Fibroblast of skin of back (primary cell): ENCODE results near the gene ABHD16A. TPM values are rescaled to one million over a fixed set of nuclear protein-coding genes. Genes with fewer than 3 reads are reported as not detected.

Experiments used
- DNase-seq: peaks from one replicate; pipeline ENCODE4 v3.0.0-alpha.2; 2013
- polyA plus RNA-seq, 2 experiments: library from polyadenylated mRNA; unstranded; fragments of 120-200 nt; gene quantifications; one replicate each; pipeline ENCODE4 v1.2.1, GENCODE V29; 2013; ENCODE audit not compliant: insufficient read length in 2 of 2

The ABHD16A gene
- polyA plus RNA-seq (2013, experiment 1 of 2; ENCODE audit: insufficient read length): 29.2 TPM
- 18.7 TPM for polyA plus RNA-seq (2013, experiment 2 of 2; ENCODE audit: insufficient read length)

DNA sequence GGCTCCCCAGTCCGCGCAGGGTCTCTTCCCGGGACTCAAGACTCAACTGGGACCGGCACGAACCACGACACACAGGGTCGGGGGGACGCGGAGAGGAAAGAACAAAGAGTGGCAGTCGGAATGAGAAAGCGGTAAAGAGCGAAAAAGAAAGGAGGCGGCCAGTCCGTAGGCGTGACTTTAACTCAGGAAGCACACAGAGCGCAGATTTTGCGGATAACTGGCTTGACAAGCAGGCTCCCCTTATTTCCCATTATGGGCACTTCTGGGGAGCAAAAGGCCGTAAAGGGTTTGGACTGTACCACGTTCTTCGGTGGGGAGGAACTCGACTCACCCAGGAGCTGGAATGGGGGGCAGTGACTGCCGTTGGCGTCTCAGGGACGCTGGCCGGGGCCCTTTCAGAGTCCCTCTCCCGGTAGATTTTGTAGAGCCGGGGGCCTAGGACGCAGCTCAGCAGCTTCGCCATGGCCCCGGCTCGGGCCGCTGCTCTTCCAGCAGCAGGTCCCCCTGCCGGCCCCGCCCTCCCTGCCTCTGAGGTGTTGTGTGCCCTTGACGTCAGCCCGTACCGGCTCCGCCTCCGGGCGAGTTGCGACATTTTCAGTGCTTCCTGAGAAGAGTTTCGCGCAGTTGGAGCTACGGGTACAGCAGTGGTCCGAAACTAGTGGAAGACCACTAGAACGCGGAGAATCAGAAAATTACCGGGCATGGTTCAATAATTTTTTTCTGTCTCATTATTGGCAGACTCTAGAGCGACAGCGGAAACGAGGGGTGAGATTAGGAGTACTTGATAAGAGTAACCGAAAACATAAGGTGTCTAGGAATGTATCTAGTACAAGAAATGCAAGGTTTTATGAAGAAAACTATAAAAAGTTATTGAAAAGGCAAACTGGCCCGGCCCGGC is at the start of gene ABHD16A:
TSS of gene ABHD16A (minus strand) at position 506 of the 898 bp plus-strand sequence. CDS start at position 463, 43 bp downstream.
- DNase-seq: peak; percentile 98

- DNase-seq: peak; percentile 84
Observed at GRCh38 chr6:31752739-31753319, 49.7 kb upstream of the ABHD16A start.

DNA sequence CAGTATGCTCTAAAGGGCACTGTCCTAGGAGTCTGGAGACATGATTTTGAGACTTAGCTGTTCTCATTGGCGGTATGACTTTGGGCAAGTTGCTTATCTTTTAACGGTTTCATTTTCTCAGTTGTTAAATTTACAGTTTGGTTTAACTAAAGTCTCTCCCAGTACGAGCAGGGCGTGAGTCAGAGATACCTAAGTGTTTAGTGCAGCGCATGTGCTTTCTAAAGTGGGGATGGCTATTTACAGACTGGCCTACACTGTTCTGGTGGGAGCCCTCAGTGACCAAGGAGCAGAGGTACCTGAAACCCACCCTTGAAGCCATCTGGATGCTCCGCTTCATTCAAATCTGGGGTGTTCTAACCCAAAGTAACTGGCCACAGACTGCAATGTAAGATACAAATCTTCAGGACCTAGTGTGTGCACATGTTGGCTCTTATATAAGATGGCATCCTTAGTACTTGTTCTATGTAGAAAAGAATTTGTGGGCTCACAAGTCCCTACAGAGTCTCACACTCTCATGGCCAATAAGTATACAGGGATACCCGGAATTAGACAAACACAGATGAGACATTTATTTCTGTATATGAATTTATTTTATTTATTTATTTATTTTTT is 47.4 kb upstream of the ABHD16A start:
- no peak for DNase-seq

GRCh38 chr6:31749301-31750036 is 46.3 kb upstream of the ABHD16A start:
- no peak for DNase-seq

GRCh38 chr6:31744422-31744821 is 41.3 kb upstream of the ABHD16A start:
- no peak for DNase-seq

DNA sequence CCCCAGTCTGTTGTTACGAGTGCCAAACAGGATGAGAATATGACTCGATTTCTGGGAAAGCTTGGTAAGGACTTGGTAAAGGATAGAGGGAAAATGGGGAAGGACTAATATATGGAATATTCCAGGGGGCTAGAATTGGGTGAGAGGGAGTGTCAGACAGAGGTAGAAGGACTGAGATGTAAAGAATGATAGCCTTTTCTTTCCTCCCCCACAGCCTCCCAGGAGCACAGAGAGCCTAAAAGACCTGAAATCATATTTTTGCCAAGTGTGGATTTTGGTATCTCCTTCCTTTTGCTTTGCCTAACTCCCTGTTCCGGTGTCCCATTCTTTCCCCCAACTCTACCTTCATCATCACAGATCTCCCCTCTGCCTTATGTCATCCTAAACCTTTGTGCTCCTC is 39.8 kb upstream of the ABHD16A start:
- DNase-seq: no peak

DNA sequence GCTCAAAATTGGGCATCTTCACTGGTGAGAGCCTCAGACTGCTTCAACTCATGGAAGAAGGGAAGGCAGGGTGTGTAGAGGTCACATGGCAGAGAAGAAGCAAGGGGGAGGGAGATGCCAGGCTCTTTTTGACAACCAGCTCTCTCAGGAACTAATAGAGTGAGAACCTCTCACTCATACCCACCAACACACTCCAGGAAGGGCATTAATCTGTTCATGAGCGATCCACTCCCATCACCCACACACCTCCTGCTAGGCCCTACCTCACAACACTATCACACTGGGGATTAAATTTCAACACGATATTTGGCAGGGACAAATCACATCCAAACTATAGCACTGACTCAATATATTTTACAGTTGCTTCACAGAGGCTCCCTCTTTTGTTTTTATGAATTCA is 38.7 kb upstream of the ABHD16A start:
- DNase-seq: no peak

DNA sequence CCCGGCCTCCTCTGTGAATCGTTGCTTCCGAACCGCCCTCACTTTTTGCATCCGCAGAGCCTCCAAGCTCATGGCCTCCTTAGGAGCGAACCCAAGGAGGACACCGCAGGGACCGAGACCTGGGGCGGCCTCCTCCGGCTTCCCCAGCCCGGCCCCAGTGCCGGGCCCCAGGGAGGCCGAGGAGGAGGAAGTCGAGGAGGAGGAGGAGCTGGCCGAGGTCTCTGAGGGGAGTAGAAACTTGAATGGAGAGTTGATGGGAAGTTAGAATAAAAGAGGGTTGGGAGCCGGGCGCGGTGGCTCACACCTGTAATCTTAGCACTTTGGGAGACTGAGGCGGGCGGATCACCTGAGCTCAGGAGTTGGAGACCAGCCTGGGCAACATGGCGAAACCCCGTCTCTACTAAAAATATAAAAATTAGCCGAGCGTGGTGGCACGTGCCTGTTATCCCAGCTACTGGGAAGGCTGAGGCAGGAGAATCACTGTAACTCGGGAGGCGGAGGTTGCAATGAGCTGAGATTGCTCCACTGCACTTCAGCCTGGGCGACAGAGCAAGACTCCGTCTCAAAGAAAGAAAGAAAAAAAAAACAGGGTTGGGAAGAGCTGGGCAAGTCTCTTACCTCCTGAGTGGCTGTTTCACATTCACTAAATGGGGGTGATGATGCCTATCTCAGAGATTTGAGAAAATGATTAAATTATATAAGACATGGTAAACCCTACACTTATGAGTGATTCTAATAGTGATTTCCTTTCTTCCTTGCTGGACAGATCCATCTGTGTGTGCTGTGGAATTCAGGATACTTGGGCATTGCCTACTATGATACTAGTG is 37.5 kb upstream of the ABHD16A start:
- DNase-seq: no peak

DNA sequence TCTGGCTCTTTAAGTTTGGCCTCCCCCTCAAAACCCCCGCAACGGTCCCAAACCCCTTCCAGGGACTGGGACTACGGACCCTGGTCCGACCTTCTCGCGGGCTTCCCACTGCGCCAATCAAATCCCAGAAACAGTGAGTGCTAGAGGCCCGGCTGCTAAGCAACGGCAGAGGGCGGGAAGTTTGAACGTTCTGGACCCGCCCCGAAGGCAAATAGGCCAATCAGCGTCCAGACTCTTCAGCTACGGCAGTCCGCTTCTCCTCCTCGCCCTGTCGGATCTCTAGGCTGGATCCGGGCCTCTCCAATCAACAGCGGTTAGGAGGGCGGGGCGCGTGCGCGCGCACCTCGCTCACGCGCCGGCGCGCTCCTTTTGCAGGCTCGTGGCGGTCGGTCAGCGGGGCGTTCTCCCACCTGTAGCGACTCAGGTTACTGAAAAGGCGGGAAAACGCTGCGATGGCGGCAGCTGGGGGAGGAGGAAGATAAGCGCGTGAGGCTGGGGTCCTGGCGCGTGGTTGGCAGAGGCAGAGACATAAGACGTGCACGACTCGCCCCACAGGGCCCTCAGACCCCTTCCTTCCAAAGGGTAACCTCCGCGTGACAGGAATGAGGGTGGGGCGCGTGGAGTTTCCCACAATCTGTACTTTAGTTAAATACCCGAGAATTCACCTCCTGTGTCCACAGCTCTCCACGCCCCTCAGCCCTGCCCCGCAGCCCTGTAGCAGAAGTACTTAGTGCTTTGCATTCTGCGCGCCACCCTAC is 36.7 kb upstream of the ABHD16A start, which contains the start of gene MSH5:
TSS of gene MSH5 (plus strand) at position 367 of the 758 bp plus-strand sequence. CDS start 462 bp downstream, outside the sequence.
- peak; percentile 99 for DNase-seq

DNA sequence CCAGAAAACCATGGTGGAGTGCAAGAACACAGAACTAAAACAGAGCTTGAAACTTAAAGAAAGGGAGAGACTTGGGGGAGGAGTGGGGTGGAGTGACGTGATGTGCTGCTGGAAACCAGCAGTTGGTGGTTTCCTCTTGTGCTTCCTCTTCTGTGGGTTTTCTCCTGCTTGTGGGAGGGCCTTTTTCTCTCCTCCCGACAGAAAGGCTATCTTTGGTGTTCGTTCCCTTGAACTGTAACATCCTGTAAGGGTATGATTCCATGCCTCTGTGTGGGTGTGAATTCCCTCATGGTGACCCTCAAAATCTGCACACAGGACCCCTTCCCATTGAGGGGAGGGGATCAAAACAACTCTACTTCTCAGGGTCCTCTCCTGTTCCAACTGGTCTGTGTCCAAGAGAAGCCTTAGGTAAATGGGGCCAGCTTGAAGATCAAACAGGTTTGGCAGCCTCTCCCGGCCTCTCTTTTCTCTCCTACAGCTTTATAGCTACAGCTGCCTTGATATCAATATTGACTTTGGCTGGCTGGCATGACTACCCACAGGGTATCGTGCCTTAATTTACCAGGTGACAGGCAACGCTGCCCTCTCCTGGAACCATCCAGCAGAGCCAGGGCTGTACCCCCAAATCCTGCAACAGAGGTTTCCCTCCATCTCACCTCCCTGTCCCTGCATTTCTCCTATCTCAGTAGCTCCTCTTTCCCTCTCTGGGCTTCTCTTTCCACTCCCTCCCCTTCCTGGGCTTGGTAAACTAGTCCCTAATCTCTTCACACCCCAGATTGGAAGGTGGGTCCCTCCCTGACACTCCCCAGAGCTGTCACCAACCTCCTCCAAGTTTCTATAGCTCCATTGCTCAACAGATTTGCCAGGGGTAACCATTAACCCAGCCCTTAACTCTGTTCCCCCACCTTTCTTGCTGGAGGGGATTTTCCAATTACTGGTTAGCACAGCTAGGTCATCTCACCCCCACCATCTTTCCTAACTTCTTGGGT is 35.2 kb upstream of the ABHD16A start:
- peak; percentile 86 for DNase-seq

DNA sequence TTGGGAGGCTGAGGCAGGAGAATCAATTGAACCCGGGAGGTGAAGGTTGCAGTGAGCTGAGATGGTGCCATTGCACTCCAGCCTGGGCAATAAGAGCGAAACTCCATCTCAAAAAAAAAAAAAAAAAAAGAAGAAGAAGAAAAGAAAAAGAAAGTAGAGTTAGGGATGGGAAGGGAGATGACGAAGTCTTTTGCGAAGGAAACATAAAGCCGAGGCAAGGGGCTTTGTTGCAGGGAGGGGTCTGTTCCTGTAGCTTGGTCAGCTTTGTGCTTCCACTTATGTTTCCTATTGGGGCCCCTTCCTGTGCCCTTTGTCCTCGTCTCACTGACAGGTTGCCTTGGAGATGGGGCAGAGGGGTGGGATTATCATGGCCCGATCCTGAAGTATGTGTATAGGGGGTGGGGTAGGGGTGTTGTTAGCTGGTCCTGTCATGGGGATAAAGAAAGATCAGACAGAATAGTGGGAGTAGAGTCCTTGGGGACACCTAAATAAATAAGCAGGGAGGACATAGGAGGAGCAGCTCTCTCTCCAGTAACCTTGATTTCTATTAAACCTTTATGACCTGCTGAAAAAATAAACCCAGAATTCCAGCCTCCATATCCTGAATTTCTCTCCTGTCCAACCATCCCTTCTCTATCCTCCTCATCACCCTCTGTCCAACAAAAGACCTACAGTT is 34.3 kb upstream of the ABHD16A start:
- no peak for DNase-seq

DNA sequence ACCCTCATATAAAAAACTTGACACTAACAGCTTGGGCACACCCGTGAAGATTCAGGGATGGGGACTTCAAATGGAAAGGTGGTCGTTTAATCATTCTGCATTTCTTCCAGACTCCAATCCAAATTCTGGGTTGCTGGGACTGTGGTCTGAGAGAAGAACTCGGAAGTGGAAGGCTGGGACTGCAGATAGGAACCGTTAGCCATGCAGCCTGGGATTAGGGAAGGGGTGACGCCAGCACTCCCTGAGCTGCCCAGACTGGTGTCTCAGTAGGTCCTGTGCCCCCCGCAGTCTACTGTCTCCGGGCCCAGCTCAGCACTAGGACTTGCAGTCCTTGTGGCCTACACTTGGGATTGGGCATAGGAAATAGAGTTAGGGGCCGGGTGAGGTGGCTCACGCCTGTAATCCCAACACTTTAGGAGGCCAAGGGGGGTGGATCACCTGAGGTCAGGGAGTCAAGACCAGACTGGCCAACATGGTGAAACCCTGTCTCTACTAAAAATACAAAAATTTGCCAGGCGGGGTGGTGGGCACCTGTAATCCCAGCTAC is 33.7 kb upstream of the ABHD16A start:
- DNase-seq: no peak

DNA sequence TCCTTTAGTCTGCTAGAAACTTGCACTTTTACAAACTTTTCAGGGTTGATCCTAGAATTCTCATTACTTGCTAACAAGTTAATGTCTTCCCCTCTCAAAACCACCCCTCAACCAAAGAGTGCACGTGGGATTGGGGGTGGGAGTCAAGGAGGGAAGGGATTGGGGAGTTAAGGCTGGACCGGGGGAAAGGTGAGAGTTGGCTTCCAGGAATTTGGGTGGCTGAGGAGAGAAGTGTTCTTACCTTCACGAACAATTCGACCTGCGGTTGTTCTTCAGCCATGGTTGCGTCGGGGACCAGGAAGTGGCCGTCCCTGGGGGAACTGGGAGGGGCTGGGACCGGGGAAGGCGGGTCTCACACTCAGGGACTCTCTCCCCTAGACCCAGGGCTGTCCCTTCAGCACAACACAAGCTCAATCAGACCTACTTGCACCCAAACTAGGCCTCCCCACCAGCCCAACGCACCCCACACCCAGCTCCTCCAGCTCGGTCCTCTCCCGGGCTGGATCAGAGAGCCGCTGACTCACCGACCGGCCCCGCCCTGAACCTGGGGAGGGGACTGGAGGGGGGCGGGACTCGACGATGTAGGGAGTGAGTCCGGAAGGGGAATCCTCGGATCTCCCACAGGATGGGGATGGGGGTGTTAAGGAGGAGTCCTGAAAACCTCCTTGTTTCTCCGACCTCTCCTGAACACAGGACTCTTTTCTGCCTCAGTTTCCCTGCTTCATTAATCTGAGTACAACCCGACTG is 33.1 kb upstream of the ABHD16A start, which contains the start of gene CLIC1:
TSS of gene CLIC1 (minus strand) at position 510 of the 747 bp plus-strand sequence. CDS start at position 280, 230 bp downstream.
- DNase-seq: peak; percentile 90

GRCh38 chr6:31734821-31735406 is 31.8 kb upstream of the ABHD16A start:
- DNase-seq: peak; percentile 91

DNA sequence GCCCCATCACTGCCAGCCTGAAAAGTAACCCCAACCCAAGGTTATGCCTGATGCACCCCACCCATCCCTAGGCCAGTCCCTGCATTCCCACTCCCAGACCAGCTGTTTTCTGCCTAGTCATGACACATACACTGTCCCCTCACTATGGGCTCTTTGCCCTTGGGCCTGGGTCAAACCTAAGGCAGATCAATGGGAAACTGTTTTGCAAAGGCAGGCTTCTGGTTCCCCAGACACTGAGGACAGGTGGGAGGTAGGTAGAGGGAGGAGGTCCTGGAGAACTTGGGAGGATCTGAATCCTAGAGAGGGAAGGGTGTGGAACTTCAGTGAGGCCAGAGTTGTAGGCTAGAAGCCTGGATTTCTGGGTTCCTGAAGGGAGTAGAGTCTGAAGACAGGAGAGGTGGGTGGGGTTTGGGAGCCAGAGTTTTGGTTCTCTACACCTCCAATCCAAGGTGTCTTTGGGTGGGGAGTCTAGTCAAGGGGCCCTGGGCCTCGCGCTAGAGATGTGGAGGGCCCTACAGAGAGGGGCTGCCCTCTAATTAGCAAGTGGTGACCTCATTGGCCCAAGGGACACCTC is 31.2 kb upstream of the ABHD16A start:
- DNase-seq: no peak

GRCh38 chr6:31733734-31734133 is 30.6 kb upstream of the ABHD16A start:
- no peak for DNase-seq

DNA sequence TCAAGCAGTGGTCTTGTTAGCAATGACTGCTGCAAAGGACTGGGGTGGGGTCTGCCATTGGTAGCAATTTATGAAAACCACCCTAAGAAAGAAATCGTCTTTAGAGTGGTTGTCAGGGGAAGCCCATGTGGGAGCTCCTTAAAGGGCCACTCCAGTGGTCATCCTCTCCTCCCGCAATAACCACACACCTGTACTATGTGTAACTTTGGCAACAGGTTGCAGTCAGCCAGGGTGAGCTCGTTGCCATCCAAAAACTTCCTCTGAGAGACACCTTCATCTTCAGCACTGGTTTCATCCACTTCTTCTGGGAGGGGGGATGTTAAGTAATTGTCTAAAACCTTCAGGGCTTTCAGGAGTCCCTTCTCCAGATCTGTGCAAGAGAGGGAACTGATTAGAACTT is 28.9 kb upstream of the ABHD16A start:
- no peak for DNase-seq
